ENCODE measurements around the gene ZNF594. TPM values are rescaled to one million over a fixed set of nuclear protein-coding genes. Genes with fewer than 3 reads are reported as not detected.
"Not testable (repeated sequence)": the region's sequence is repeated elsewhere in the genome, so short reads cannot be mapped to it uniquely, and the experiment has no call there.

Gene ZNF594
- total and polyA plus RNA-seq, 5 donors from 2014 or later, result 0.86 to 3.1 (median 2.1) TPM

DNA sequence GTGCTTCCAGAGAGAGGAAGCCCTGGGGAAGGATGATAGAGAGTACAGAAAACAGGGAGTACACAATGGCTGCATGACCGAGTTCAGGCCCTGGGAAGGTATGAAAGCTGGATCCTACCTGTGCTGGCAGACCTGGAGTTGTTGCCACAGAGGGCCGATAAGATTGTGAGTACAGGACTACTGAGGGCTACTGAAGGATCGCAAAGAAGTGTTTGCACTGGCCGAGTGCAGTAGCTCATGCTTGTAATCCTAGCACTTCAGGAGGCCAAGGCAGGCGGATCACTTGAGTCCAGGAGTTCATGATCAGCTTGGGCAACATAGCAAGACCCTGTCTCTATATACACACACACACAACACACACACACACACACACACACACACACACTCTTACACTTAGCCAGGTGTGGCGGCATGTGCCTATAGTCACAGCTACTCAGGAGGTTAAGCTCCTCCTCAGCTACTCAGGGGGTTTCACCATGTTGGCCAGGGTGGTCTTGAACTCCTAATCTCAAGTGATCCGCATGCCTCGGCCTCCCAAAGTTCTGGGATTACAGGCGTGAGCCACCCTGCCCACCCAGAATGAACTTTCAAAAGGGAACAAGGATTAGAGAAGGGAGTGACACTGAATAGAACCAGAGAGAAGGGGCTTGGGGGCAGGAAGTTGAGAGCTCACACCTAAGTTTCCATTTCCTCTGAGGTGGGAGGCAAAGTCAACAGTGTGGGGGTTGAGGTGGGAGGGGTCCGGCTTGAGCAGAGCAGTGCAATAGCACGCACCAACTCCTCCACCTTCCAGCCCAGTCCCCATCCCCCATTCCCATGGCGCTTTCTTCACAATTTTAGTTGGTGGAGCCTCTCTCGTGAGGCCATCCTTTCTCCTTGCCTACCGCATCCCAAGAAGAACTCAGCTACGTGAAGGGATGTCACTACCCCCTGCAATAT is 35.5 kb upstream of the ZNF594 start:
- Histone ChIP-seq H3K27ac (ENCODE audit: insufficient read depth, low read length, poor library complexity, severe bottlenecking) (no peak overlapping the region), H3K36me3 (ENCODE audit: control insufficient read depth, insufficient read depth, low read length) (no peaks in the 10 kb centered on the region)

DNA sequence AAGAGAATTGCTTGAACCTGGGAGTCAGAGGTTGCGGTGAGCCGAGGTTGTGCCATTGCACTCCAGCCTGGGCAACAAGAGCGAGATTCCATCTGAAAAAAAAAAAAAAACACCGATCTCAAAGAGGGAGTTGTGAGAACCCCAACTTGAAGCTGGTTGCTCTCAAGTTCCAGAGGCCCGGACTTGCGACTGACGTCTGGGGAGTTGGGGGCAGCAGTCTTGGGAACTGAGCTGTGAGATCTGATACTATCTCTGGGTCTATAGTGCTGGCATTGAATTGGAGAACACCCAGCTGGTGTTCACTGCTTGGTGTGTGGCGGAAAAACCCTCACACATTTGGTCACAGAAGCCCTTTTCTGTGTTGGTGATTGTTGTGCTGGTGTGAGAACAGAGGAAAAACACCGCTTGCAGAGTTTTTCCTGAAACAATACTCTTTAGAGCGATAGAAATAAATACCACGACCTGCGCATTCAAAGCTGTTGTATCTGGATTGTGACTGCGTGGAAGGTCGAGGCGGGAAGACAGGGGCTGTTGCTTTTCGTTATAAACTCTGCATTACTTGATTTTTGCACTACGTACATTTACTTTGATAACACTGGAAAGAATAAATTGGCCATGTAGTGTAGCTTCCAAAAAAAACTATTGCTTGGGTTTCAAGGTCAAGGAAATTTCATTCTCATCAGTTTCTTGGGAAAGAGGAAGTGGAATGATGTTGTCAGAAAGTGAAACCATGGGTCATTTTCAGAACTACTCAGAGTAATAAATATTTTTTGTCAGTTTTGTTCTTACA is 34.2 kb upstream of the ZNF594 start:
- Histone ChIP-seq H3K9me3 (ENCODE audit: control insufficient read depth in 2 of 2, low read length in 2 of 2) (no peaks in the 10 kb centered on the region), H3K4me1 (ENCODE audit: control insufficient read depth, insufficient read depth, low read length, poor library complexity, severe bottlenecking) (peaks cover 6% of the 10 kb centered on the region), H3K27me3 (ENCODE audit: control insufficient read depth, insufficient read depth, low read length) (no peaks in the 10 kb centered on the region), H3K36me3 (ENCODE audit: control insufficient read depth, insufficient read depth, low read length) (no peaks in the 10 kb centered on the region), H3K4me3 (ENCODE audit: low read depth, low read length) (no peak overlapping the region), H3K27ac (ENCODE audit: insufficient read depth, low read length, poor library complexity, severe bottlenecking) (no peak overlapping the region)
- H3K36me3 Mint-ChIP-seq, result peaks cover 32% of the 10 kb centered on the region
- DNase-seq (no peak), ATAC-seq (ENCODE audit: low read depth in 2 of 2) (no peak)
- H3K4me3 Mint-ChIP-seq, result no peak overlapping the region
- no peaks in the 10 kb centered on the region for H3K27me3 Mint-ChIP-seq
- H3K27ac Mint-ChIP-seq, result peak overlapping the region; percentile 38 to 85 (median 51)
- peaks cover 4 to 55% (median 14%) of the 10 kb centered on the region in 4 donors for H3K4me1 Mint-ChIP-seq
- H3K9me3 Mint-ChIP-seq, result peaks cover 0 to 2% (median 0%) of the 10 kb centered on the region in 7 donors

More for the DNA sequence above, 35.5 kb upstream of the ZNF594 start:
- Mint-ChIP-seq H3K36me3 (peaks cover 27% of the 10 kb centered on the region), H3K4me3 (peak overlapping the region in 3 of 4 donors; percentile 34 to 73 (median 44)), H3K27ac (peak overlapping the region; percentile 85 to 91 (median 91)), H3K4me1 (peaks cover 0 to 47% (median 8%) of the 10 kb centered on the region in 4 donors), H3K27me3 (no peaks in the 10 kb centered on the region), H3K9me3 (peaks cover 0 to 2% (median 0%) of the 10 kb centered on the region in 7 donors)
- H3K27me3 ChIP-seq (ENCODE audit: control insufficient read depth, insufficient read depth, low read length), result no peaks in the 10 kb centered on the region
- DNase-seq, result peak in 1 of 3 donors; percentile 79
- H3K9me3 ChIP-seq (ENCODE audit: control insufficient read depth in 2 of 2, low read length in 2 of 2), result no peaks in the 10 kb centered on the region
- H3K4me3 ChIP-seq (ENCODE audit: low read depth, low read length), result no peak overlapping the region
- ATAC-seq (ENCODE audit: low read depth in 2 of 2), result peak; percentile 48 to 55
- H3K4me1 ChIP-seq (ENCODE audit: control insufficient read depth, insufficient read depth, low read length, poor library complexity, severe bottlenecking), result peaks cover 6% of the 10 kb centered on the region

DNA sequence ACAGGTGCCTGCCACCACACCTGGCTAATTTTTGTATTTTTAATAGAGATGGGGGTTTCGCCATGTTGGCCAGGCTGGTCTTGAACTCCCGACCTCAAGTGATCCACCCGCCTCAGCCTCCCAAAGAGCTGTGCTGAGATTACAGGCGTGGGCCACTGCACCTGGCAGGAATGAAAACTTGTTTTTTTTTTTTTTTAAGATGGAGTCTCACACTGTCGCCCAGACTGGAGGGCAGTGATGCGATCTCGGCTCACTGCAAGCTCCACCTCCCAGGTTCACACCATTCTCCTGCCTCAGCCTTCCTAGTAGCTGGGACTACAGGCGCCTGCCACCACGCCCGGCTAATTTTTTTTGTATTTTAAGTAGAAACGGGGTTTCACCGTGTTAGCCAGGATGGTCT is 30.2 kb upstream of the ZNF594 start:
- not testable (repeated sequence) for H3K9me3 Mint-ChIP-seq; H3K9me3 ChIP-seq (ENCODE audit: control insufficient read depth in 2 of 2, low read length in 2 of 2); H3K27me3 ChIP-seq (ENCODE audit: control insufficient read depth, insufficient read depth, low read length); H3K36me3 ChIP-seq (ENCODE audit: control insufficient read depth, insufficient read depth, low read length); ATAC-seq (ENCODE audit: low read depth in 2 of 2); H3K27ac ChIP-seq (ENCODE audit: insufficient read depth, low read length, poor library complexity, severe bottlenecking); H3K4me3 ChIP-seq (ENCODE audit: low read depth, low read length); H3K27me3 Mint-ChIP-seq; H3K4me3 Mint-ChIP-seq; H3K4me1 ChIP-seq (ENCODE audit: control insufficient read depth, insufficient read depth, low read length, poor library complexity, severe bottlenecking); DNase-seq
- Mint-ChIP-seq H3K4me1 (peaks cover 4 to 30% (median 18%) of the 10 kb centered on the region in 4 donors), H3K36me3 (peaks cover 29% of the 10 kb centered on the region), H3K27ac (peak overlapping the region in 1 of 3 donors; percentile 83)

DNA sequence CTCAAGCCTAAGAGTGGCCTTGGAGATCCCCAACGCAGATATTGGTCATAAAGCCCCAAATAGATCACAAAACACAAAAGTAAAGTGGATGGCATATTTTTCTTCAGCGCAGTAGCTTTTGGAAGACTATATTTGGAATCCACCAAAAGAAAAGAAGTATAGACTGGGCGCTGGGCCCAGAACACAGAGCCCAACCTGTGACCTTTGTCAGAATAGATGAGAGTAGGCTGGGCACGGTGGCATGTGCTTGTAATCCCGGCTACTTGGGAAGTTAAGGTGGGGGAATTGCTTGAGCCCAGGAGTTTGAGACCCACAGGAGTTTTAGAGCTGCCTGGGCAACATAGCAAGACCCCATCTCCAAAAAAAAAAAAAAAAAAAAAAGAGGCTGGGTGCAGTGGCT is 28.4 kb upstream of the ZNF594 start:
- no peak overlapping the region for H3K27ac ChIP-seq (ENCODE audit: insufficient read depth, low read length, poor library complexity, severe bottlenecking)
- Mint-ChIP-seq H3K9me3 (peaks cover 0 to 2% (median 0%) of the 10 kb centered on the region in 7 donors), H3K36me3 (peaks cover 24% of the 10 kb centered on the region), H3K27me3 (no peaks in the 10 kb centered on the region), H3K4me1 (peaks cover 4 to 18% (median 13%) of the 10 kb centered on the region in 4 donors), H3K27ac (peak overlapping the region; percentile 56 to 88 (median 76)), H3K4me3 (no peak overlapping the region)
- no peaks in the 10 kb centered on the region for H3K27me3 ChIP-seq (ENCODE audit: control insufficient read depth, insufficient read depth, low read length)
- ATAC-seq (ENCODE audit: low read depth in 2 of 2) (no peak), DNase-seq (no peak)
- H3K36me3 ChIP-seq (ENCODE audit: control insufficient read depth, insufficient read depth, low read length), result no peaks in the 10 kb centered on the region
- no peak overlapping the region for H3K4me3 ChIP-seq (ENCODE audit: low read depth, low read length)
- no peaks in the 10 kb centered on the region for H3K9me3 ChIP-seq (ENCODE audit: control insufficient read depth in 2 of 2, low read length in 2 of 2)
- H3K4me1 ChIP-seq (ENCODE audit: control insufficient read depth, insufficient read depth, low read length, poor library complexity, severe bottlenecking), result no peaks in the 10 kb centered on the region

DNA sequence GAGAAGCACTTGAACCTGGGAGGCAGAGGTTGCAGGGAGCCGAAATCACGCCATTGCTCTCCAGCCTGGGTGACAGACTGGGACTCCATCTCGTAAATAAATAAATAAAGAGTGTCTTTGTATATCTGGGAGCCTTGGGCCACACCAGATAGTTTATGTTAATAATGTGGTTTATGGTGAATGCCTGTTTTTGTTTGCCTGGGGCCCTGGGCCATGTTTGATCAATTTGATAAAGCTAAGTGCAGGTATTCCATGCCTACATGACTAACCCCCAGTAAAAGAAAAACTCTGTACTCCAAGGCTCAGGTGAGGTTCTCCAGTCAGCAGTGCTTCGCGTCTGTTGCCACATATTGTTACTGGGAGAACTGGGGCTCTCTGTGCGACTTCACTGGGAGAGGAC is 27.9 kb upstream of the ZNF594 start:
- Histone ChIP-seq H3K4me3 (ENCODE audit: low read depth, low read length) (no peak overlapping the region), H3K9me3 (ENCODE audit: control insufficient read depth in 2 of 2, low read length in 2 of 2) (no peaks in the 10 kb centered on the region), H3K27ac (ENCODE audit: insufficient read depth, low read length, poor library complexity, severe bottlenecking) (no peak overlapping the region), H3K4me1 (ENCODE audit: control insufficient read depth, insufficient read depth, low read length, poor library complexity, severe bottlenecking) (no peaks in the 10 kb centered on the region), H3K27me3 (ENCODE audit: control insufficient read depth, insufficient read depth, low read length) (no peaks in the 10 kb centered on the region), H3K36me3 (ENCODE audit: control insufficient read depth, insufficient read depth, low read length) (no peaks in the 10 kb centered on the region)
- Mint-ChIP-seq H3K36me3 (peaks cover 24% of the 10 kb centered on the region), H3K9me3 (peaks cover 0 to 2% (median 0%) of the 10 kb centered on the region in 7 donors), H3K4me1 (peaks cover 4 to 16% (median 13%) of the 10 kb centered on the region in 4 donors), H3K4me3 (peak overlapping the region in 1 of 4 donors; percentile 3), H3K27ac (peak overlapping the region in 2 of 3 donors; percentile 56 to 88), H3K27me3 (no peaks in the 10 kb centered on the region)
- DNase-seq (no peak), ATAC-seq (ENCODE audit: low read depth in 2 of 2) (no peak)

DNA sequence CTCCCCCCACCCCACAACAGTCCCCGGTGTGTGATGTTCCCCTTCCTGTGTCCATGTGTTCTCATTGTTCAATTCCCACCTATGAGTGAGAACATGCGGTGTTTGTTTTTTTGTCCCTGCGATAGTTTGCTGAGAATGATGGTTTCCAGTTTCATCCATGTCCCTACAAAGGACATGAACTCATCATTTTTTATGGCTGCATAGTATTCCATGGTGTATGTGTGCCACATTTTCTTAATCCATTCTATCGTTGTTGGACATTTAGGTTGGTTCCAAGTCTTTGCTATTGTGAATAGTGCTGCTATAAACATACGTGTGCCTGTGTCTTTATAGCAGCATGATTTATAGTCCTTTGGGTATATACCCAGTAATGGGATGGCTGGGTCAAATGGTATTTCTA is 25.9 kb upstream of the ZNF594 start:
- H3K27ac ChIP-seq (ENCODE audit: insufficient read depth, low read length, poor library complexity, severe bottlenecking); H3K36me3 ChIP-seq (ENCODE audit: control insufficient read depth, insufficient read depth, low read length); H3K27me3 Mint-ChIP-seq; H3K4me3 ChIP-seq (ENCODE audit: low read depth, low read length); H3K27ac Mint-ChIP-seq; ATAC-seq (ENCODE audit: low read depth in 2 of 2); H3K4me3 Mint-ChIP-seq; DNase-seq; H3K9me3 Mint-ChIP-seq; H3K4me1 ChIP-seq (ENCODE audit: control insufficient read depth, insufficient read depth, low read length, poor library complexity, severe bottlenecking); H3K27me3 ChIP-seq (ENCODE audit: control insufficient read depth, insufficient read depth, low read length); H3K9me3 ChIP-seq (ENCODE audit: control insufficient read depth in 2 of 2, low read length in 2 of 2): not testable (repeated sequence)
- Mint-ChIP-seq H3K36me3 (peaks cover 24% of the 10 kb centered on the region), H3K4me1 (peaks cover 4 to 15% (median 12%) of the 10 kb centered on the region in 4 donors)

DNA sequence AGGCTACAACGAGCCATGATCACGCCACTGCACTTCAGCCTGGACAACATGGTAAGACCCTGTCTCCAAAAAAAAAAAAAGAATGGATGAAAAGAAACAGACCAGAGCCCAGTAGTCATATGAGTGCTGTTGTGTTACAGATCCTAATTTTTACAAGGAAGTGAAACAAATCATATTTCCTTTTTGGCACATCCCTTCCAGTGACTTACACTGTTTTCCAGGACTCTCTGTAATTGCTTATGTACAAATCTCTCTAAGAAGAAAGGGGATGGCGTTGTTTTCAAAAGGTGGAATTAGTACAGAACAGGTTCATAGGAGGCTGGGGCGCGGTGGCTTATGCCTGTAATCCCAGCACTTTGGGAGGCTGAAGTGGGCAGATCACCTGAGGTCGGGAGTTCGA is 19.8 kb upstream of the ZNF594 start:
- Histone ChIP-seq H3K4me1 (ENCODE audit: control insufficient read depth, insufficient read depth, low read length, poor library complexity, severe bottlenecking) (no peaks in the 10 kb centered on the region), H3K36me3 (ENCODE audit: control insufficient read depth, insufficient read depth, low read length) (no peaks in the 10 kb centered on the region), H3K9me3 (ENCODE audit: control insufficient read depth in 2 of 2, low read length in 2 of 2) (no peaks in the 10 kb centered on the region), H3K27me3 (ENCODE audit: control insufficient read depth, insufficient read depth, low read length) (no peaks in the 10 kb centered on the region), H3K4me3 (ENCODE audit: low read depth, low read length) (no peak overlapping the region), H3K27ac (ENCODE audit: insufficient read depth, low read length, poor library complexity, severe bottlenecking) (no peak overlapping the region)
- peak overlapping the region in 2 of 3 donors; percentile 64 to 78 for H3K27ac Mint-ChIP-seq
- H3K4me1 Mint-ChIP-seq, result peaks cover 0 to 25% (median 5%) of the 10 kb centered on the region in 4 donors
- no peaks in the 10 kb centered on the region for H3K27me3 Mint-ChIP-seq
- H3K9me3 Mint-ChIP-seq, result no peaks in the 10 kb centered on the region
- ATAC-seq (ENCODE audit: low read depth in 2 of 2), result no peak
- H3K36me3 Mint-ChIP-seq, result peaks cover 37% of the 10 kb centered on the region
- DNase-seq, result no peak
- peak overlapping the region in 1 of 4 donors; percentile 36 for H3K4me3 Mint-ChIP-seq

Measured in CD4-positive, CD25-positive, alpha-beta regulatory T cell (primary cell).